Fibroblast of lung (primary cell): ENCODE measurements around the gene FAR1. TPM values are rescaled to one million over a fixed set of nuclear protein-coding genes. Genes with fewer than 3 reads are reported as not detected.
A peak's percentile ranks its signal among the peaks of the same experiment; 100 is the strongest.

Source experiments
- DNase-seq, 2 donors: peaks; one replicate each; pipeline versions ENCODE4 v3.0.0 to v3.0.0-alpha.2; 2010; ENCODE audit warnings: low read depth in 2 of 2
- H2AFZ ChIP-seq: 2 replicates; pipeline ENCODE4 v1.5.1; 2012; ENCODE audit warnings: low read length, control low read depth, inconsistent platforms
- H3K27ac ChIP-seq: 2 replicates; pipeline ENCODE4 v1.5.1; 2011; ENCODE audit warnings: low read length, control low read depth; ENCODE audit not compliant: insufficient read depth
- H3K27me3 ChIP-seq: 2 replicates; pipeline ENCODE4 v1.5.1; 2011; ENCODE audit warnings: mild to moderate bottlenecking, low read length; ENCODE audit not compliant: control insufficient read depth, insufficient read depth
- H3K36me3 ChIP-seq: 2 replicates; pipeline ENCODE4 v1.5.1; 2011; ENCODE audit warnings: low read length; ENCODE audit not compliant: control insufficient read depth, insufficient read depth
- H3K4me1 ChIP-seq: 2 replicates; pipeline ENCODE4 v1.5.1; 2011; ENCODE audit warnings: low read length; ENCODE audit not compliant: control insufficient read depth, insufficient read depth; ENCODE audit errors: extremely low read depth
- H3K4me2 ChIP-seq: 2 replicates; pipeline ENCODE4 v1.5.1; 2011; ENCODE audit warnings: low read length, control low read depth; ENCODE audit not compliant: insufficient read depth; ENCODE audit errors: extremely low read depth
- H3K4me3 ChIP-seq, 4 experiments: fragments of 200-600 bp in 1 of 4; sonication (generic) in 1 of 4; replicated peaks in 1 of 4; 2 replicates each; pipeline ENCODE4 v1.5.1; 2011 to 2016; ENCODE audit warnings: low read length in 4 of 4, low read depth in 3 of 4, mild to moderate bottlenecking in 3 of 4, control low read depth in 2 of 4, inconsistent platforms in 1 of 4, mixed read lengths in 1 of 4; ENCODE audit not compliant: insufficient read depth in 1 of 4; ENCODE audit errors: control extremely low read depth in 1 of 4
- H3K79me2 ChIP-seq: 2 replicates; pipeline ENCODE4 v1.5.1; 2012; ENCODE audit warnings: mild to moderate bottlenecking, low read length, inconsistent platforms; ENCODE audit not compliant: control insufficient read depth, insufficient read depth
- H3K9ac ChIP-seq: 2 replicates; pipeline ENCODE4 v1.5.1; 2011; ENCODE audit warnings: mild to moderate bottlenecking, low read length, control low read depth; ENCODE audit not compliant: insufficient read depth
- H3K9me3 ChIP-seq: 2 replicates; pipeline ENCODE4 v1.5.1; 2012; ENCODE audit warnings: low read depth, low read length; ENCODE audit not compliant: control insufficient read depth, insufficient read depth
- H4K20me1 ChIP-seq: 2 replicates; pipeline ENCODE4 v1.5.1; 2011; ENCODE audit warnings: low read length; ENCODE audit not compliant: control insufficient read depth, insufficient read depth; ENCODE audit errors: extremely low read depth
- CTCF ChIP-seq, 2 donors: IDR thresholded peaks in 1 of 2; conservative IDR thresholded peaks in 1 of 2; 1 replicate in 1 of 2; 2 replicates in 1 of 2; pipeline ENCODE4 v1.5.1; 2011 to 2012; ENCODE audit warnings: low read length in 2 of 2, control low read depth in 1 of 2, inconsistent platforms in 1 of 2, low read depth in 1 of 2, mild to moderate bottlenecking in 1 of 2
- EZH2 ChIP-seq: IDR thresholded peaks from 2 replicates; pipeline ENCODE4 v1.5.1; 2012; ENCODE audit warnings: low read length, control low read depth, mild to moderate bottlenecking; ENCODE audit errors: missing control alignments
- polyA plus RNA-seq, 2 donors: library from polyadenylated mRNA; depleted of rRNA in 1 of 2; stranded (reverse) in 1 of 2; unstranded in 1 of 2; fragments of >200 nt; gene quantifications; 2 replicates each; pipeline ENCODE4 v1.2.1, GENCODE V29; 2011 to 2012; ENCODE audit warnings: missing spikeins in 1 of 2
- total RNA-seq: library from RNA; depleted of rRNA; stranded (reverse); fragments of >200 nt; gene quantifications from 2 replicates; pipeline ENCODE4 v1.2.1, GENCODE V29; 2014

FAR1 gene
- total and polyA plus RNA-seq, 2 donors (not counting 1 experiment from before 2014, with no cell fraction given), result 58.1 to 69.1 TPM

- Histone ChIP-seq H3K27ac (peak overlapping the region; percentile 57), H3K79me2 (peaks cover 51% of the 10 kb centered on the region), H3K9ac (peak overlapping the region; percentile 72), H3K27me3 (no peaks in the 10 kb centered on the region), H3K36me3 (no peaks in the 10 kb centered on the region), H2AFZ (peak overlapping the region; percentile 5), H3K4me1 (no peaks in the 10 kb centered on the region), H3K4me2 (peak overlapping the region; percentile 97), H3K9me3 (no peaks in the 10 kb centered on the region), H3K4me3 (peak overlapping the region; percentile 69 to 94 (median 89)), H4K20me1 (no peaks in the 10 kb centered on the region)
- peak; percentile 17 to 31 for DNase-seq
- TF ChIP-seq EZH2 (no peak), CTCF (conservative IDR thresholded peaks at IDR 0.05 in 1 of 2, IDR thresholded peaks at IDR 0.05 in 1 of 2; ENCODE audit: low read depth in 1 of 2, low read length in 2 of 2) (no peak)
These were observed 571 bp downstream of the FAR1 start for GRCh38 chr11:13668957-13669521.

- peak overlapping the region; percentile 57 for H3K27ac ChIP-seq
- H3K4me1 ChIP-seq, result no peaks in the 10 kb centered on the region
- peak overlapping the region; percentile 5 for H2AFZ ChIP-seq
- H3K9ac ChIP-seq, result peak overlapping the region; percentile 72
- peaks cover 58% of the 10 kb centered on the region for H3K79me2 ChIP-seq
- DNase-seq, result peak in 1 of 2 donors; percentile 27
- TF ChIP-seq CTCF (conservative IDR thresholded peaks at IDR 0.05 in 1 of 2, IDR thresholded peaks at IDR 0.05 in 1 of 2; ENCODE audit: low read depth in 1 of 2, low read length in 2 of 2) (no peak), EZH2 (no peak)
- H3K36me3 ChIP-seq, result no peaks in the 10 kb centered on the region
- H4K20me1 ChIP-seq, result no peaks in the 10 kb centered on the region
- H3K9me3 ChIP-seq, result no peaks in the 10 kb centered on the region
- peak overlapping the region; percentile 69 to 94 (median 89) for H3K4me3 ChIP-seq
- H3K27me3 ChIP-seq, result no peaks in the 10 kb centered on the region
- H3K4me2 ChIP-seq, result peak overlapping the region; percentile 97
These were observed 1.3 kb downstream of the FAR1 start for GRCh38 chr11:13669544-13670488.

- H4K20me1 ChIP-seq, result peaks cover 3% of the 10 kb centered on the region
These were observed 4.2 kb downstream of the FAR1 start for GRCh38 chr11:13672576-13673210.

More at GRCh38 chr11:13672576-13673210, 4.2 kb downstream of the FAR1 start:
- H3K36me3 ChIP-seq, result no peaks in the 10 kb centered on the region
- H3K79me2 ChIP-seq, result peaks cover 85% of the 10 kb centered on the region
- TF ChIP-seq CTCF (conservative IDR thresholded peaks at IDR 0.05 in 1 of 2, IDR thresholded peaks at IDR 0.05 in 1 of 2; ENCODE audit: low read depth in 1 of 2, low read length in 2 of 2) (no peak), EZH2 (no peak)
- no peak overlapping the region for H3K4me3 ChIP-seq
- H3K9me3 ChIP-seq, result no peaks in the 10 kb centered on the region
- no peaks in the 10 kb centered on the region for H3K27me3 ChIP-seq
- H3K27ac ChIP-seq, result no peak overlapping the region
- no peak overlapping the region for H3K9ac ChIP-seq
- DNase-seq, result no peak
- H3K4me1 ChIP-seq, result no peaks in the 10 kb centered on the region
- no peak overlapping the region for H2AFZ ChIP-seq
- H3K4me2 ChIP-seq, result no peak overlapping the region
